Measurements from ENCODE around the gene RFX3.

Gene RFX3

GRCh38 chr9:3525836-3526164, at the start of gene RFX3:
RFX3 (minus strand) TSS chr9:3526001; CDS start chr9:3395588, 130,413 bp downstream.
- DNase-seq: peak; percentile 80 to 98 (median 88)
- intact Hi-C loops (cut with DNase I): loop anchor here (5.0 to 10.0 kb wide), 3 partner anchors 281 to 1139 kb away; partner anchors contain the start of genes PLPP6, PUM3 and SPATA6L

GRCh38 chr9:3571500-3571899, 45.7 kb upstream of the RFX3 start:
- intact Hi-C loops (cut with DNase I): no loop called here
- DNase-seq: no peak

GRCh38 chr9:3569529-3569928, 43.7 kb upstream of the RFX3 start:
- intact Hi-C loops (cut with DNase I): no loop called here
- DNase-seq: no peak

GRCh38 chr9:3567988-3568387, 42.2 kb upstream of the RFX3 start:
- DNase-seq: no peak
- intact Hi-C loops (cut with DNase I): no loop called here

- intact Hi-C loops (cut with DNase I): no loop called here
- DNase-seq: no peak
These were observed 27.4 kb upstream of the RFX3 start for GRCh38 chr9:3553076-3553765.

GRCh38 chr9:3549225-3549624, 23.4 kb upstream of the RFX3 start:
- DNase-seq: no peak
- intact Hi-C loops (cut with DNase I): no loop called here

- intact Hi-C loops (cut with DNase I): no loop called here
- no peak for DNase-seq
These were observed 22.8 kb upstream of the RFX3 start for GRCh38 chr9:3548648-3549047.

- intact Hi-C loops (cut with DNase I): no loop called here
- no peak for DNase-seq
These were observed 15.4 kb upstream of the RFX3 start for GRCh38 chr9:3541206-3541605.

GRCh38 chr9:3534614-3535404, 9.0 kb upstream of the RFX3 start:
- intact Hi-C loops (cut with DNase I): no loop called here
- DNase-seq: no peak

GRCh38 chr9:3532158-3532557, 6.4 kb upstream of the RFX3 start:
- intact Hi-C loops (cut with DNase I): no loop called here
- no peak for DNase-seq

- DNase-seq: no peak
- intact Hi-C loops (cut with DNase I): loop anchor here (5.0 to 10.0 kb wide), 3 partner anchors 284 to 1136 kb away; partner anchors contain the start of genes PLPP6, PUM3 and SPATA6L
These were observed 2.6 kb upstream of the RFX3 start for GRCh38 chr9:3528451-3528850.

- peak in 7 of 10 donors; percentile 3 to 83 (median 30) for DNase-seq
- intact Hi-C loops (cut with DNase I): loop anchor here (5.0 to 10.0 kb wide), 3 partner anchors 282 to 1138 kb away; partner anchors contain the start of genes PLPP6, PUM3 and SPATA6L
These were observed 1.5 kb upstream of the RFX3 start for GRCh38 chr9:3526997-3527940.

GRCh38 chr9:3526165-3526996, 580 bp upstream of the RFX3 start:
- intact Hi-C loops (cut with DNase I): loop anchor here (5.0 to 10.0 kb wide), 3 partner anchors 282 to 1138 kb away; partner anchors contain the start of genes PLPP6, PUM3 and SPATA6L
- DNase-seq: peak; percentile 83 to 98 (median 89)

- peak in 7 of 10 donors; percentile 16 to 82 (median 38) for DNase-seq
- intact Hi-C loops (cut with DNase I): loop anchor here (5.0 to 10.0 kb wide), 3 partner anchors 280 to 1140 kb away; partner anchors contain the start of genes PLPP6, PUM3 and SPATA6L
These were observed 535 bp downstream of the RFX3 start for GRCh38 chr9:3525096-3525835.

GRCh38 chr9:3521966-3522365, 3.8 kb downstream of the RFX3 start:
- intact Hi-C loops (cut with DNase I): loop anchor here (10.0 kb wide), 2 partner anchors 277 to 1143 kb away; partner anchors contain the start of genes PLPP6 and SPATA6L
- DNase-seq: no peak

- intact Hi-C loops (cut with DNase I): loop anchor here (10.0 kb wide), 2 partner anchors 276 to 1144 kb away; partner anchors contain the start of genes PLPP6 and SPATA6L
These were observed 5.2 kb downstream of the RFX3 start for GRCh38 chr9:3520564-3520963.

GRCh38 chr9:3517377-3518048, 8.3 kb downstream of the RFX3 start:
- no peak for DNase-seq
- intact Hi-C loops (cut with DNase I): no loop called here

More at GRCh38 chr9:3520564-3520963, 5.2 kb downstream of the RFX3 start:
- no peak for DNase-seq

Data from posterior cingulate gyrus (tissue), 11 donors.